Measurements from ENCODE around the gene GOLGA6C. TPM values are rescaled to one million over a fixed set of nuclear protein-coding genes. Genes with fewer than 3 reads are reported as not detected.
"Not testable (repeated sequence)": the region's sequence is repeated elsewhere in the genome, so short reads cannot be mapped to it uniquely, and the experiment has no call there.

The GOLGA6C gene
- total and polyA plus RNA-seq, 9 donors = 0.08 TPM; not detected in 8

- Histone ChIP-seq H3K27me3 (ENCODE audit: control insufficient read depth, insufficient read depth, low read length) (peaks cover under 1% of the 10 kb centered on the region), H3K9me3 (replicated peaks; ENCODE audit: control insufficient read depth, low read depth, low read length) (no peaks in the 10 kb centered on the region), H3K27ac (ENCODE audit: low read length) (no peak overlapping the region), H3K36me3 (ENCODE audit: control insufficient read depth, insufficient read depth, low read length) (no peaks in the 10 kb centered on the region), H3K4me1 (ENCODE audit: control insufficient read depth, insufficient read depth, low read length) (no peaks in the 10 kb centered on the region), H3K4me3 (ENCODE audit: low read length) (no peak overlapping the region)
- DNase-seq = no peak
- 58% methylated on average over 4 of the region's 5 CpGs for WGBS (ENCODE audit: insufficient coverage)
Observed at GRCh38 chr15:75314552-75315290, 56.6 kb downstream of the GOLGA6C start.

GRCh38 chr15:75319231-75319897 is 61.2 kb downstream of the GOLGA6C start:
- DNase-seq; H3K27me3 ChIP-seq (ENCODE audit: control insufficient read depth, insufficient read depth, low read length); H3K9me3 ChIP-seq (replicated peaks; ENCODE audit: control insufficient read depth, low read depth, low read length); H3K4me3 ChIP-seq (ENCODE audit: low read length); H3K27ac ChIP-seq (ENCODE audit: low read length); H3K36me3 ChIP-seq (ENCODE audit: control insufficient read depth, insufficient read depth, low read length); H3K4me1 ChIP-seq (ENCODE audit: control insufficient read depth, insufficient read depth, low read length): not testable (repeated sequence)
- WGBS (ENCODE audit: insufficient coverage) = 49% methylated on average over 3 of the region's 5 CpGs

Other genes with a start within 250 kb of the GOLGA6C start
- gene PPCDC, start 234.7 kb upstream of the GOLGA6C start, total RNA-seq = 8.0 TPM
- 1 to 10 TPM; 5.9 to 8.3 (median 7.3) TPM for gene PPCDC, start 234.7 kb upstream of the GOLGA6C start, polyA plus RNA-seq (ENCODE audit: insufficient read depth in 1 of 8, insufficient read length in 8 of 8, low replicate concordance in 1 of 8)
- 5.5 TPM for gene C15orf39, start 56.5 kb upstream of the GOLGA6C start, total RNA-seq
- 10 to 100 TPM in 5 of 8 donors, 1 to 10 TPM in 3; 8.9 to 13.4 (median 11.4) TPM for gene C15orf39, start 56.5 kb upstream of the GOLGA6C start, polyA plus RNA-seq (ENCODE audit: insufficient read depth in 1 of 8, insufficient read length in 8 of 8, low replicate concordance in 1 of 8)
- 0.09 TPM for gene GOLGA6D, start 24.5 kb downstream of the GOLGA6C start, total RNA-seq
- gene GOLGA6D, start 24.5 kb downstream of the GOLGA6C start, polyA plus RNA-seq (ENCODE audit: insufficient read depth in 1 of 8, insufficient read length in 8 of 8, low replicate concordance in 1 of 8) = under 1 TPM; 0.21 to 0.89 (median 0.48) TPM
- gene COMMD4, start 77.7 kb downstream of the GOLGA6C start, total RNA-seq = 45.7 TPM
- 10 to 100 TPM; 43.4 to 57.4 (median 52.7) TPM for gene COMMD4, start 77.7 kb downstream of the GOLGA6C start, polyA plus RNA-seq (ENCODE audit: insufficient read depth in 1 of 8, insufficient read length in 8 of 8, low replicate concordance in 1 of 8)
- gene NEIL1, start 88.7 kb downstream of the GOLGA6C start, total RNA-seq = 10.3 TPM
- 10 to 100 TPM in 1 of 8 donors, 1 to 10 TPM in 7; 3.3 to 12.0 (median 7.5) TPM for gene NEIL1, start 88.7 kb downstream of the GOLGA6C start, polyA plus RNA-seq (ENCODE audit: insufficient read depth in 1 of 8, insufficient read length in 8 of 8, low replicate concordance in 1 of 8)
- gene MAN2C1, start 110.3 kb downstream of the GOLGA6C start, total RNA-seq = 109 TPM
- gene MAN2C1, start 110.3 kb downstream of the GOLGA6C start, polyA plus RNA-seq (ENCODE audit: insufficient read depth in 1 of 8, insufficient read length in 8 of 8, low replicate concordance in 1 of 8) = 100 to 1,000 TPM in 4 of 8 donors, 10 to 100 TPM in 4; 63.9 to 149 (median 101) TPM
- 21.8 TPM for gene SIN3A, start 193.4 kb downstream of the GOLGA6C start, total RNA-seq
- 10 to 100 TPM; 26.1 to 36.6 (median 30.6) TPM for gene SIN3A, start 193.4 kb downstream of the GOLGA6C start, polyA plus RNA-seq (ENCODE audit: insufficient read depth in 1 of 8, insufficient read length in 8 of 8, low replicate concordance in 1 of 8)

Measured in muscle of leg (tissue), 11 donors.